KG1 (cell line): ENCODE data around the gene GFOD1.
"Not testable (repeated sequence)": the region's sequence is repeated elsewhere in the genome, so short reads cannot be mapped to it uniquely, and the experiment has no call there.

ENCODE experiments used
- DNase-seq: peaks from one replicate; lab custom pipeline; 2025; lab: John Stamatoyannopoulos, UW

GFOD1 gene

DNA sequence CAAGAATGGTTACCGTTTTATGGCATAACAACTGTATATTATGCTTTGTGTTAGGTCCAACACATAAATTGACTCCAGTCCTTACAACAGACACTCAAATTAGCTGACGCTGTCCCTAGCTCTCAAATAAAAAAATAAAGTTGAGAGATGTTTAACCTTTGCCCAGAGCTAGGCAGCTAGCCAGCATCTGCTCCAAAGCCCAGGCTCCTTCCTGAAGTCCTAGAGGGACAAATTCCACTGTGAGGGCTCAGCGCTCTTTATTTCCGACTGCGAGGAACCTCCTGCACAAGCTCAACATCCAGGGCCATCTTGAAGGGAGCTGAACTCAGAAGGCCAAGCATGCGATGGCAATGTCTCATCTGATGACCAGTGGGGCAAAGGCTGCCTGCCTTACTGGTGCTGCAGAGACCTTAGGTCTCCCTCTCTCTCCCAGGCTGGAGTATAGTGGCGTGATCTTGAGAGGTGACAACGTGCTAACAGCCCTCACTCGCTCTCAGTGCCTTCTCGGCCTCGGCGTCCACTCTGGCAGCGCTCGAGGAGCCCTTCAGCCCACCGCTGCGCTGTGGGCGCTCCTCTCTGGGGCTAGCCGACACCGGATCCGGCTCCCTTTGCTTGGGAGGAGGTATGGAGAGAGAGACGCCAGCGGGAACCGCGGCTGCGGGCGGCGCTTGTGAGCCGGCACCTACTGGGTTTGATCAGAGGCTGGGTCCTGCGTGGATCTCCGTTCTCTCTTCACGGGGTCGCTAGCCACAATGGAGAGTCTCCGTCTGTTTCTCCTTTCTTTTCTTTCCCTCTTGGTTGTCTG is 24.7 kb upstream of the GFOD1 start:
- DNase-seq = no peak

DNA sequence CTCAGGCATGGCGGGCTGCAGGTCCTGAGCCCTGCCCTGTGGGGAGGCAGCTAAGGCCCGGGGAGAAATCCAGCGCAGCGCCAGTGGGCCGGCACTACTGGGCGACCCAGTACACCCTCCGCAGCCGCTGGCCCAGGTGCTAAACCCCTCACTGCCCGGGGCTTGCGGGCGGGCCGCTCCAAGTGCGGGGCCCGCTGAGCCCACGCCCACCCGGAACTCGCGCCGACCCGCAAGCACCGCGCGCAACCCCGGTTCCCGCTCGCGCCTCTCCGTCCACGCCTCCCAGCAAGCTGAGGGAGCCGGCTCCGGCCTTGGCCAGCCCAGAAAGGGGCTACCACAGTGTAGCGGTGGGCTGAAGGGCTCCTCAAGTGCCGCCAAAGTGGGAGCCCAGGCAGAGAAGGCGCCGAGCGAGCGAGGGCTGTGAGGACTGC is 23.8 kb upstream of the GFOD1 start:
- DNase-seq = not testable (repeated sequence)

DNA sequence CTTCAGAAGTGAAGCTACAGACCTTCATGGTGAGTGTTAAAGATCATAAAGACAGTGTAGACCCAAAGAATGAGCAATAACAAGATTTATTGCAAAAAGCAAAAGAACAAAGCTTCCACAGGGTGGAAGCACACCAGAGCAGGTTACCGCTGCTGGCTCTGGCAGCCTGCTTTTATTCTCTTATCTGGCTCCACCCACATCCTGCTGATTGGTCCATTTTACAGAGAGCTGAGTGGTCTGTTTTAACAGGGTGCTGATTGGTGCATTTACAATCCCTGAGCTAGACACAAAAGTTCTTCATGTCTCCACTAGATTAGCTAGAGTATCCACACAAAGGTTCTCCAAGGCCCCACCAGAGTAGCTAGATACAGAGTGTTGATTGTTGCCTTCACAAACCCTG is 23.0 kb upstream of the GFOD1 start:
- DNase-seq = not testable (repeated sequence)

DNA sequence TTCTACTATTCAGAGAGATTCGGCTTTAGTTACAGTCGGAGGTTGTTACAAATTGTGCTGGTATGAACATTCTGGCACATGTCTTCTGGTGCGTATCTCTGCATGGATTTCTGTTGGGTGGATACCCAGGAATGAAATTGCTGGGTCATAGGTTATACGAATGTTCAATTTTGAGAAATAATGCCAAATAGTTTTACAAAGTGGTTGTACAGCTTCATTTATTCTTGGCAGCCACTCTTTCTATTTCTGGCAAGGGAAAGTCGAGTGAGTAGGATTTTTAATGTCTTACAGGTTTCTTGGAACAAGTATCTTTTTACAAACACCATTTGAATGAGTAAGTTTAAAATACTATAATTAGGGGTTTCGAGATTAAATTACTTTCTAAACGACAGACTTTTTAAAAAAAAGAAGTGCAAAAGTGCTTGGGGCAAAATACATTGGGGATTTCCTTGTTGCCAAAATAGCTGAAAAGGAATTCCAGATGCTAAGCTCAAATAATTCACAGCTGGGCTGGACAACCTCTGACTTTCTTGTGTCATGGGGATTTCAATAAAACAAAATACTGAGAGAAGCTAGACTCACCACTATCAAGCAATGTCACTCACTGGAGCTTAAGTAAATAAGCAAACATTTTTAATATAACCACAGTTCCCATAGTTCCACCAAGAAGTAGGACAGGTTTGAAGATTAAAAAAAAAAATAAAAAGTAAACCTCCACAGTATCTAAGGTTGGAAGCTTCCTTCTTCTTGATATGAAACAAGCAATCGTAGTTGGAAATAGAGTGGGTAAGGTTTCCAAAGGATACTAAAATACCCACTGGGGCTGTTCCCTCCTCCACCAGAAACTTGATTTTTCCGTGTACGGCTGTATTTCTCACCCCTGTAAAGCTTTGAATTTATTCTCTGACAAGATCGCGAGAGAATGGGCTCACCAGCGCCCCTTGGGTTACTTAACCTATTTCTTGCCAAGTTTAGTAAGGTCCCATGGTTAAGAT is 21.6 kb upstream of the GFOD1 start:
- no peak for DNase-seq

DNA sequence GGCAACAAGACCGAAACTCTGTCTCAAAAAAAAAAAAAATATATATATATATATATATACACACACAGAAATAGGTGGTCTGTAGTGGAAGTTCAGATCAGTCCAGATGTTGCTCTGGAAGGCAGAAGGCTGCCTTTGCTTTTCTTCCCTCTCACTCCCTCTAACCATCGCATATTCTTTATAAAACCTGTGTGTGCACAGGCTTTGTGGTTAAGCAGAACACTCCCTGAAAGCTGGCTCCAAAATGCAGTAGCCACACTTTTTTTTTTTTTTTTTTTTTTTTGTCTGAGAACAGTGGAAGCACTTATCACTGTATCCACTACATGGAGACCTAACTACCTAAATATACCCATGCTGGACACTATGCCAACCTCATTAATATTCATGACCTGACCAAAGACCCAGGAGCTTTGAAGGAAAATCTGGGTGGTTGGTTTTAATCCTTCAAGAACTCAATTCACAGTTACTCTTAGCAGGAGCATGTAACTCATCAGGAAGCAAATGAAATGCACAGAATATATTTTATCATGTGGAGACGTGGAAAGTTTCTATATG is 20.0 kb upstream of the GFOD1 start:
- DNase-seq = no peak

DNA sequence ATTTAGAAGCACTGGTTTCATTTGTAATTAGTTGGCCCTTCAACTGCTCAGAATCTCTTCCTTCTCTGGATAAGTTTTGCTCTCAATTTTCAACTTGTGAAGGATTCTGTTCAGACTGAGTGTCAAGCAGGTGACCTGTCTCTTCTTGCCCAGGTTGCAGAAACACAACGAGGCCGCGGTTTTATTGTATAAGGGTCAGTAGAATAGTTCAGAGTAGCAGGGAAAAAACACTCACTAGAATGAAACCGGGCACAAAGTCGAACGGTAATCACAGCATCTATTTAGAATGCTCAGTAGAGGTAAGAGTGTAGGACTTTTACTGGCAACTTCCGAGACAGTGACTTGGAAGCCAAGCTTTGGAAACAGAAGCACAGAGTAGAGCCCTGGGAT is 17.9 kb upstream of the GFOD1 start:
- DNase-seq = no peak

DNA sequence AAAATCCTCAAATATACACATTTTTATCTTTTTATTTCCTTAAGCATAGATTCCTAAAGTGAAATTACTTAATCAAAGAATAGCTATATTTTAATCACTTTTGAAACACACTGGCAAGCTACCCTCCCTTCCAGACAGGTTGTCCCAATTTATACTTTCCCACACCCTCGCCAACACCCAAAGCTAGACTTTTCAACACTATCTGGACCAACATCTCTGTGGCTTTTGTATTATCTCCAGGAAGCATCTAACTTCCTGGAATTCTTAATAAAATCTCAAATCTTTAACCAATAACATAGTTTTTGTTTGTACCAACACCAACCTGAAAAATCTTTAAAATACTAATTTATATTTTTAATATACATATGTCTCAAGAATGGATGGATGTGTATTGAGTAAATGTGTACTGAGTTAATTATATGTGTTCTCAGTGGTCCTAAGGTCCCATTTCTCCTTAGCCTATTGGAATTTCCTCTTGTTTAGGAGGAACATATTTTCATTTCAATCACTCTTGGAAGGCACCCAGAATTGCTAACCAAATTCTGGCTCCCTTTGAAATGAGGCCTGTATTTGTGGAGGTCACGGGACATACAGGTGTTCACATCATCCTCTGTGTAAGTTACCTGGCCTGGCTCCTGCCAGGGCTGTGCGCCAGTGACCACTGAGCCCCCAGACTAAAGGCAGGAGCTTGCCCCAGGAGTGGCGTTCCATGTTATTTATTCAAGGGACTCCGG is 17.4 kb upstream of the GFOD1 start:
- no peak for DNase-seq

DNA sequence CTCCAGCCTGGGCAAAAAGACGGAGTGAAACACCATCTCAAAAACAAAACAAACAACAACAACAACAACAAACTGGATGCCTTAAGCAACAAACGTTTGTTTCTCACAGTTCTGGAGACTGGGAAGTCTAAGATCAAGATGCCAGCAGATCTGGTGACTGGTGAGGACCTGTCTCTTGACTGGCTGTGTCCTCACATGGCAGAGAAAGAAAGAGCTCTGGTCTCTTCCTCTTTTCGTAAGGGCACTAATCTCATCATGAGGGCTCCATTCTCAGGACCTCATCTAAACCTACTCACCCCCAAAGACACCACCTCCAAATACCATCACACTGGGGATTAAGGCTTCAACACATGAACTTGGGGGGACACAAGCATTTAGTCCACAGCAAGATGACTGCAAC is 13.5 kb upstream of the GFOD1 start:
- no peak for DNase-seq

DNA sequence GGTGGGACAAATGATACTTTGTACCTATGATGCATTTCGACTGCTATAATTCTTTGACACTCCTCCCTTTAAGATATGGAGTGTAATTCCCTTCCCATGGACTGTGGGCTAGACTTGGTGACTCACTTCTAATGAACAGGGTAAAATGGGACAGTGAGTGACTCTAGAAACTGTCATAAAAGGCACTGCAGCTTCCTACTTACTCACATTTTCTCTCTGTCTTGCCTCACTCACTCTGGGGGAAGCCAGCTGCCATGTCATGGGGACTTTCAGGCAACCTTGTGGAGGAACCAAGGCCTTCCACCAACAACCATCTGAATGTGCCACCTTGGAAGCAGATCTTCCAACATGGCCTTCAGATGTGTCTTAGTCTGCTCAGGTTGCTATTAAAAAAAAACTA is 12.9 kb upstream of the GFOD1 start:
- no peak for DNase-seq

DNA sequence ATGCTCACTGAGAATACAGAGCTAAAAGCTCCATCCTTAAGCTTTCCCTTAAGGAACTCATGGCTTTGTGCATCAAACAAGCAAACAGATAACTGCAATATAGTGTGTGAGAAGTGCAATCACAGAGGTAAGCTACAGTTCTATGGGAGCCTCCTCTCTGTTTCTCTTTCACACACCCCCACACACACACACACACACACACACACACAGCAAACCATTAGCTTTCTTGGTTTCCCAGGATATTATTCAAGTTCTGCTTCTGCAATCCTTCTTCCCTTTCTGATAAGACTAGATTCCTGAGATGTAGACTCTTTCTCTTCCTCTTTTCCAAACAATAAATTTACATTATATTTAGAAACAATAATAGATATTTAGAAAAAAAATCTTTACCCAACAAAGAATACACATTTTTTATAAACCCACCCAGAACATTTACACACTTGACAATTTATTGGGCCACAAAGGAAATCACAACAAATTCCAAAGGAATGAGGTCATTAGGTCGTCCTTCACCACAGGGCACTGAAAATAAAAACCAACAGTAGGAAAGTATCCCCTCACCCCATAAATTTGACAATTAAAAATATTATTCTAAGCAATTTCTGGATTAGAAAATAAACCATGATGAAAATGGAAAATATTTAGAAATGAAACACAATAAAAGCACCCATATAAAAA is 9.3 kb upstream of the GFOD1 start:
- DNase-seq = no peak

DNA sequence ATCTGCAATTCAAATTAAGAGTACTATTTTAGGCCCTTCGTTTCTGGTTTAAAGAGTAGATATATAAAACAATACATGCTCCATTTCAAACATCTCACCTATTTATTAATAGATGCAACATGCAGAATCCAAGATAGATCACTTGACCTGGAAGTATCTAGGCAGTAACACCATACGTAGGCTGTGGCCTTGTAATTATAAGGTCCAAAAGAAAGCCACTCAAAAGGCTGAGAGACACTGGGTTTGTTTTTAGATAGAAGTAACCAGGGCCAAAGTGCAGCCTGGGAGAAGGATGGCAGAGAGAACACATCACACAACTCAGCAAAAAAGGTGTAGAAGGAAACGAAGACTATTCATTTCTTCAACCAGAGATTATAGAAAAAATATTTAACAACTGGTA is 8.4 kb upstream of the GFOD1 start:
- DNase-seq = no peak

DNA sequence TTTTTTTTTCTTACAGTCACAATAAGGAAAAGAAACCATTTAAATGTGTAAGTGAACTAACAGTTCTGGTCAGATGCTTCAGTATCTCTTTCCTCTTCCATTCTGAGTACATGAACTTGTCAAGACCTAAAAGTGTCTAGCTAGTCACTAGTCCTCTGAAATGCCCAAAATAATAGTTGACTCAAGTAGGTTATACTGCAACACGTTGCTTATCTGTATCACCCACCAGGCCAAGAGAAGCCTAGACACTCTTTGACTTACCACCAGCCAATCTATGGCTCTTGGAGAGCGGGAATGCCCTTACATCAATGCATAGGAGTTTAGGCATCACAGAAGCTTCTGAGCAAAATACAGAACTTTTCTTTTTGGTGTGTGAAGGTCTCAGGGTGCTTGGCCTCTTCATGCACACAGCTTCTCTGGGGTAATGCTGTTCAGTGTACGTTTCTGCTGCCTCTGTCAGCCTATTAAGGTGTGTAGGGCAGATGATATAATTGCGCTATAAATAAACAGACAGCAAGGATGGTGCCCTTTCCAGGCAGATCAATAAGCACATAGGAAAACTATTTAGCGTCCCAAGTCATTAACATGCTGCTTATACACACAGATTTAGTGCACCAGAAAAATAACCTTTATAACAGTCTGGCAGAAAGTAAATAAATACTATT is 7.8 kb upstream of the GFOD1 start:
- no peak for DNase-seq

DNA sequence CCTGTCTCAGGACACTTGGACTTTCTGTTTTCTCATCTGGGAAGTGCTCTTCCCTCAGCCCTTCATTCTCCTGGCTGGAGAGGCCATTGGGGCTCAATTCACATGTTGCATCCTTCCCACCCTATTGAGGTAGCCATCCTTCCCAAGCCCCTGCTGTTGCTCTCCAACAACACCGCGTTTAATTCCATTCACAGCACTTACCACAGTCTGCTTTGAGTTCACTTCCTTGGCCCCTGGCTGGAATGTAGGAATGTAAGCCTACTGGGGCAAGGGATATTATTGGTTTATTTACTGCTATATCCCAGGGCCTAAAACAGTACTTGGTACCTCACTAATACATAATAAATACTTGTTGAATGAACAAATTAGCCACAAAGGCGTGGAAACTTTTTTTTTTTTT is 6.7 kb upstream of the GFOD1 start:
- no peak for DNase-seq

DNA sequence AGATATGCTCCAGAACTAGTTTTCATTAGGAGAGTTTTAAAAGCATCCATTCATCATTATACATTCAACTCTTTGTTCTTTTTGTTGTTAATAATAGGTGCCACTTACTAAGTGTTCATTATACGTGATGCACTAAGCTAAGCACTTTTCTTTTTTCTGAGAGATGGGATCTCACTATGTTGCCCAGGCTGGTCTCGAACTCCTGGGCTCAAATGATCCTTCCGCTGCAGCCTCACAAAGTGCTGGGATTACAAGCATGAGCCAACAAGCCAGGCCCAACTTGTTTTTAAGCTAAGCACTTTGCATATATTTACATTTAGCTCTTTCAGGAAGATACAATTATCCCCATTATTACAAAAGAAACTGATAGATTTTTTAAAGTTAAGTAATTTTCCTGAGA is 5.7 kb upstream of the GFOD1 start:
- DNase-seq = no peak

DNA sequence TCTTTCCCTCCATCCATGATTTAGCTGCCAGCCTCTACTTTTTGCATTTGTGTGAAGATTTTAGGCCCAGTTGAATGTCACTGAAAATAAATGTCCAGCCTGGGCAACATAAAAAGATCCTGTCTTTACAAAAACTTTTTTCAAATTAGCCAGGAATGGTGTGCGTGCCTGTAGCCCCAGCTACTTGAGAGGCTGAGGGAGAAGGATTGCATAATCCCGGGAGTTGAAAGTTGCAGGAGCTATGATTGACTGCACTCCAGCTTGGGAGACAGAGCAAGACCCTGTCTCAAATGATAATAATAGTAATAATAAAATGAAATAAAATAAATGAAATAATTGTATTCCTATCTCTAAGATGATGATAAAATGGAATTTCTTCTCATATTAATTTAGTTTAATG is 5.0 kb upstream of the GFOD1 start:
- no peak for DNase-seq

DNA sequence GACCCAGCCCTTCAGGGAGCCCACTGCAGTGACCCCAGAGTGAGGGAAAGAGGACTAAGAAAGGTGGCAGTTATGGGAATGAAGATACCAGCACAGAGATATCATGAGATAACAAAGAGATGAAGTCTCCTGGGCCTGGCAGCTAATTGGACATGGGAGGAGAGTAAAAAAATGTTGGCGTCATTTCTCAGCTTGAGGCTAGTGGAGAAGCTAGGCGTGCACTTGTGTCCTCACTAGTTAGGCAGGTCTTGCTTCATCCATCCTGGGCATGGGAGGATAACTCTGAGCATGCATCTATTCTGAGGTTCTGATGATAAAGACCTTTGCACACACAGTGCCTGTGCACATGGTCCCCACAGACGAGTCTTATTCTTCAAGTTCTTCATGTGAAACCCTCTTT is 4.1 kb upstream of the GFOD1 start:
- DNase-seq = no peak

DNA sequence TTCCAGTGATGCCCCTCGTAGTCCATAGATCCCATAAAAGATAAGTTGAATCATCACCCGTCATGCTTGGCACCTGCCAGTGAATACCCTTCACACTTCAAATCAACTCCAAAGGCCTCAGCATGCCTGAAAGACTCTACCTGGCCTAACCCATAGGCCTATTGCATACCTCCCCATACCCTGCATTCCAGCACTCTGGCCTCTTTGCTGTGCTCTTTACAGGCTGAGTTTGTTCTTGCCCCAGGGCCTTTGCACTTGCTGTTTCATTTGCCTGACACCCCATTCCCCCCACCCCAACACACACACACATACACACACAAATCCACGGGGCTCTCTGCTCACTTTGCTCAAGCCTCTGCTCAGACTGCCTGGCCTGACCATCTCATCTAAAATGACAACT is 3.0 kb upstream of the GFOD1 start:
- DNase-seq = no peak

DNA sequence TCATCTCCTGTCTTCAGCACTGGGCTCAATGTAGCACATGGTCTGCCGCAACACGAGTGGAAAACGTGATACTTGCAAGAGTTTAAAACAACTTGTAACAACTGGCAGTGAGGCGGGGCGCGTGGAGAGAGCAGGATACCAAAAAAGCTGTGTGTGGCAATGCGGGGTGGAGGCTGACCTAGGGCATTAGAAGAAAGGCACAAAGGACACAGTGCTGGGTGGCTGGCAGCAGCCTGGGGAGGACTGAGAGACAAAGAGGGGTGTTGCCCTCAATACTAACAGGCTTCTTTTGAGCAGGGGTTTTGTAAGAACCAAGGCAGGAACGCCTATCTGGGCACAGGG is 1.5 kb upstream of the GFOD1 start:
- no peak for DNase-seq

DNA sequence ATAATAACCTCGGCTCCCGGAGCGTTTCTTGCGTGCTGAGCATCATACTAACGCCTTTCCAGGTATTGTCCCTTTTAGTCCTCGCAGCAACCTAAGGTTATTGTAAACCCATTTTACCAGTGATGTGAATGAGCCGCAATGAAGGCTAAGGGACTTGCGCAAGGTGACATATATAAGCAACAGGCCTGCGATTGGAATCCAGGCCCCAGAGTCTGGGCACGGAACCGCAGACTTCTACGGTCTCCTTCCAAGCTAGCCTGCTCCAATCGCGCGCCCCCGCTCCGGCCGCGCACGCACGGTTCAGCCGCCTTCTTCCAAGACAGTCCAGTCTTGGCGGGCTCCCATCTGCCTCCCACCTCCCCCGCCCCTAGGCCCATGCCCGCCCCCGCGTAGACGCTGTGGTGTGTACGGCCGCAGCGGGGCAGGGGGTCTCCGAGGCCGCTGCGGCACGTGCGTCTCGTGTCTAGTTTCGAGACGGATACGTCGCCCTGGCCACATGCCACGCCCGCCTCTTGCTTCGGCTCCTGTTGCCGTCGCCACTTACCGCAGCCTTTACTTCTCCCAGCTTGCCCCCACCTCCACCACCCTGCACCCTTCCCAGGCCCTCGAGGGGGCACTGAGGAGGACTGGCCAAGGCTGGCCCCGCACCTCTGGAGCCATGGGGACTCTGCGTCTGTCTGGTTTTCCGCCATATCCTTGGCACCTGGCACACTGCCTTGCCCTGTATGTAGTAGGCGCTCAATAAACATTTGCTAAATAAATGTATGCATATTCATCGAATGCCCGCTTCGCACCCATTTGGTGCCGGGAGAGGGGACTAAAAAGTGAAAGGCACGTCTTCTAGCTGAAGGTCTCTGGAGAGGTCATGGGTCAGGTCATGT is 855 bp upstream of the GFOD1 start:
- DNase-seq = no peak

DNA sequence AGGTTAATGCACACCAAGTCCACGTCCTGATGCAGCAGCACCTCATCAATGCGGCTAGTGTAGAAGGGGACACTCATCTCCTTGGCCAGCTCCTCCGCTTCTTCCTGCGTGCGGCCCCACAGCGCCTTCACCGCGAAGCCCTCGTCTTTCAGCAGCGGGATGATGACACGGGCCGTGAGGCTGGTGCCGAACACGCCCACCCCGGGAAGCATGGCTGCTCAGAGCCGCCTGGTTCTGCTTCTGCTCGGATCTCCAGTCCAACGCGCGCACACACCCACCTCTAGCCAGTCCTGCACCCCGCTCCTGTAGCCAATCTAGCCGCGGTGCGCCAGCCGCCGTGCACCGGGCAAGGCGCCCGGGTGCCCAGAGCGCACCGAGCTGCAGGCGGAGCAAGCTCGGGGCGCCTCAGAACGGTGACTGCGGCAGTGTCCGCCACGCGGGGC is 700 bp downstream of the GFOD1 start:
- DNase-seq = no peak
